PFSK-1 (cell line): ENCODE data around the gene TBX3.

Source experiments
- FOXP2 ChIP-seq: optimal IDR thresholded peaks from 2 replicates; pipeline ENCODE3; 2011; ENCODE audit warnings: borderline replicate concordance, control low read depth, inconsistent platforms; ENCODE audit not compliant: insufficient read depth; ENCODE audit errors: extremely low read length, extremely low read depth
- POLR2AphosphoS5 ChIP-seq: IDR thresholded peaks from 2 replicates; pipeline ENCODE4 v1.6.1; 2012; ENCODE audit warnings: low read depth, mild to moderate bottlenecking, control low read depth, low read length, moderate library complexity
- REST ChIP-seq, 2 experiments: IDR thresholded peaks; 2 replicates each; pipeline versions ENCODE4 v1.6.1 to v1.8.0; 2011 to 2012; ENCODE audit warnings: low read depth in 2 of 2, low read length in 2 of 2, control low read depth in 1 of 2, inconsistent platforms in 1 of 2, mild to moderate bottlenecking in 1 of 2, moderate library complexity in 1 of 2; ENCODE audit not compliant: insufficient read depth in 1 of 2
- SIN3A ChIP-seq: IDR thresholded peaks from 2 replicates; pipeline ENCODE4 v1.6.1; 2012; ENCODE audit warnings: mild to moderate bottlenecking, low read length, moderate library complexity, borderline replicate concordance; ENCODE audit not compliant: insufficient read depth
- TAF1 ChIP-seq: IDR thresholded peaks from 2 replicates; pipeline ENCODE4 v1.6.1; 2012; ENCODE audit warnings: low read length, control low read depth, borderline replicate concordance; ENCODE audit not compliant: insufficient read depth

TBX3 gene

GRCh38 chr12:114659084-114659483 lies 24.9 kb downstream of the TBX3 start:
- TF ChIP-seq FOXP2, result no peak
- TF ChIP-seq TAF1, result no peak
- TF ChIP-seq REST (IDR thresholded peaks at IDR 0.05; ENCODE audit: insufficient read depth in 1 of 2, low read depth in 2 of 2, low read length in 2 of 2), result no peak
- TF ChIP-seq POLR2AphosphoS5, result no peak
- no peak for TF ChIP-seq SIN3A

GRCh38 chr12:114658002-114658441 lies 26.0 kb downstream of the TBX3 start:
- no peak for TF ChIP-seq FOXP2
- no peak for TF ChIP-seq SIN3A
- TF ChIP-seq REST (IDR thresholded peaks at IDR 0.05; ENCODE audit: insufficient read depth in 1 of 2, low read depth in 2 of 2, low read length in 2 of 2), result no peak
- no peak for TF ChIP-seq POLR2AphosphoS5

- TF ChIP-seq POLR2AphosphoS5 (no peak), TAF1 (no peak), REST (IDR thresholded peaks at IDR 0.05; ENCODE audit: insufficient read depth in 1 of 2, low read depth in 2 of 2, low read length in 2 of 2) (no peak), SIN3A (no peak), FOXP2 (no peak)
These were observed 26.4 kb downstream of the TBX3 start for GRCh38 chr12:114657597-114657920.

GRCh38 chr12:114656906-114657596 lies 26.9 kb downstream of the TBX3 start:
- TF ChIP-seq REST (IDR thresholded peaks at IDR 0.05; ENCODE audit: insufficient read depth in 1 of 2, low read depth in 2 of 2, low read length in 2 of 2) (no peak), POLR2AphosphoS5 (no peak), FOXP2 (no peak), TAF1 (no peak), SIN3A (no peak)
